Anterior cingulate cortex (tissue), 58 donors: ENCODE data around the gene NDUFS3.
"Not testable (repeated sequence)": the region's sequence is repeated elsewhere in the genome, so short reads cannot be mapped to it uniquely, and the experiment has no call there.

Experiments
- DNase-seq, 58 donors: peaks; one replicate each; lab custom pipeline; 2025; lab: John Stamatoyannopoulos, UW

The NDUFS3 gene

GRCh38 chr11:47557004-47557403 lies 21.9 kb upstream of the NDUFS3 start:
- DNase-seq, result not testable (repeated sequence)

- no peak for DNase-seq
Measured at GRCh38 chr11:47558695-47559094, 20.2 kb upstream of the NDUFS3 start.

- DNase-seq, result no peak
Measured at GRCh38 chr11:47560426-47560825, 18.4 kb upstream of the NDUFS3 start.

DNA sequence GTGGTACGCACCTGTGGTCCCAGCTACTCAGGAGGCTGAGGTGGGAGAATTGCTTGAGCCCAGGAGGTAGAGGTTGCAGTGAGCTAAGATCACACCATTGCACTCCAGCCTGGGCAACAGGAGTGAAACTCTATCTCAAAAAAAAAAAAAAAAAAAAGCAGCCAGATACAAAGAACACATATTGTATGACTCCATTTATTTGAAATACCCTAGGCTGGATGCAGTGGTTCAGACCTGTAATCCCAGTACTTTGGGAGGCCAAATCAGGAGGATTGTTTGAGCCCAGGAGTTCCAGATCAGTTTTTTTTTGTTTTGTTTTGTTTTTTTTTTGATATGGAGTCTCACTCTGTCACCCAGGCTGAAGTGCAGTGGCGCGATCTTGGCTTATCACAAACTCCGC lies 16.5 kb upstream of the NDUFS3 start:
- DNase-seq, result not testable (repeated sequence)

DNA sequence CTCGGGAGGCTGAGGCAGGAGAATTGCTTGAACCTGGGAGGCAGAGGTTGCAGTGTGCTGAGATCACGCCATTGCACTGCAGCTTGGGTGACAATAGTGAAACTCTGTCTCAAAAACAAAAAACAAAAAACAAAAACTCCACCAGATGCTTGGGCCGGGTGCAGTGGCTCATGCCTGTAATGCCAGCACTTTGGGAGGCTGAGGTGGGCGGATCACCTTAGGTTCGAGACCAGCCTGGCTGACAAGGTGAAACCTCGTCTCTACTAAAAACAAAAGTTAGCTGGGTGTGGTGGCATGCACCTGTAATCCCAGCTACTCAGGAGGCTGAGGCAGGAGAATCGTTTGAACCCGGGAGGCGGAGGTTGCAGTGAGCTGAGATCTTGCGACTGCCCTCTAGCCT lies 14.5 kb upstream of the NDUFS3 start:
- DNase-seq, result not testable (repeated sequence)

- DNase-seq, result no peak
Measured at GRCh38 chr11:47564933-47565339, 13.9 kb upstream of the NDUFS3 start.

DNA sequence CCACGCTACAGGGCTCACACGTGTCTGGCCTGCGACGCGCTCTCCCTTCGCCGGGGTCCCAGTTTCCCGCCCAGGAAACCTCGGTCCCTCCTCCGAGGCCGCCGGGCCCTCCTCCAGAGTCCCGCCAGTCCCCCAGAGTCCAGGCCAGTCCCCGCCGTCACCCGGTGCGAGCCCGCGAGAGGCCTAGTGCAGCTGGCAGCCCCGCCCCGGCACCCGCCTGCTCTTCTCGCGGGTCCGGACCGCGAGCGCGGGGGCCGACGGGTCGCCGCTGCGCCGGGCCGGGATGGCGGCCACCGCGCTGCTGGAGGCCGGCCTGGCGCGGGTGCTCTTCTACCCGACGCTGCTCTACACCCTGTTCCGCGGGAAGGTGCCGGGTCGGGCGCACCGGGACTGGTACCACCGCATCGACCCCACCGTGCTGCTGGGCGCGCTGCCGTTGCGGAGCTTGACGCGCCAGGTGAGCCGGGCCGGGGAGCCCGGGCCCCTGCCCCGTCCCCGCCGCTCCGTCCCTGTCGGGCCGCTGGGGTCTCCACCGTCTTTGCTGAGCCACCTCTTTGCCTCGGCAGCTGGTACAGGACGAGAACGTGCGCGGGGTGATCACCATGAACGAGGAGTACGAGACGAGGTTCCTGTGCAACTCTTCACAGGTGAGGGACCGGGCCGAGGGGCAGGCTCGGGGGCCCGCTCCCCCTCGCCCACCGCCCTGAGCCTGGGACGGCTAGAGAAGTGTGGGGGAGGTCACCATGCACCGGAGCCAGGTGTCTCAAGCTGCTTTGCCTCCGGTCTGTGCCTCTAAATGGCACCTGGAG lies 13.3 kb upstream of the NDUFS3 start, which contains the start of gene PTPMT1:
PTPMT1 (plus strand) TSS at position 260 of the 809 bp plus-strand sequence; CDS start at position 284, 24 bp downstream.
- peak in 28 of 58 donors; percentile 12 to 64 (median 34) for DNase-seq

DNA sequence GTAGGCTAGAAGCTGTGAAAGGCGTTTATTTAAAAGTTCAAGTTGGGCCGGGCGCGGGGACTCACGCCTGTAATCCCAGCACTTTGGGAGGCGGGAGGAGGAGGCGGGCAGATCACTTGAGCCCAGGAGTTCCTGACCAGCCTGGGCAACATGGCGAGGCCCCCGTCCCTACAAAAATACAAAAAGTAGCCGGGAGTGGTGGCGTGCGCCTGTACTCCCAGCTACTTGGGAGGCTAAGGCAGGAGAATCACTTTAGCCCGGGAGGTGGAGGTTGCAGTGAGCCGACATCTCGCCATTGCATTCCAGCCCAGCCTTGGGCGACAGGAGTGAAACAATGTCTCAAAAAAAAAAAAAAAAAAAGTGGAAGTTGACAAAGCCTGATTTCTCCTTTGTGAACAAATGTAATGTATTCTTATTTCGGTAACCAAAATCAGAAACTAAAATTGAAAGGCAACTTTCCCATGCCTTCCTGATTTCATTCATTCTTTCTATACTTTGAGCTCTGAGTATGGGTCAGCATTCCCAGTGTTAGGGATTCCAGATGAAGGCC lies 12.7 kb upstream of the NDUFS3 start:
- DNase-seq, result no peak

DNA sequence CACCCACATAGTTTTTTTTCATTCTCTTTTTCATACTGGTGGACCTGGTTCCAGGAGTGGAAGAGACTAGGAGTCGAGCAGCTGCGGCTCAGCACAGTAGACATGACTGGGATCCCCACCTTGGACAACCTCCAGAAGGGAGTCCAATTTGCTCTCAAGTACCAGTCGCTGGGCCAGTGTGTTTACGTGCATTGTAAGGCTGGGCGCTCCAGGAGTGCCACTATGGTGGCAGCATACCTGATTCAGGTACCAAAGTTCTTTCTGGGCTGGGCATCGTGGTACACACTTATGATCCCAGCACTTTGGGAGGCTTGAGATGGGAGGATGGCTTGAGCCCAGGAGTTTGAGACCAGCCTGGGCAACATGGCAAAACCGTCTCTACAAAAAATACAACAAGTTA lies 9.2 kb upstream of the NDUFS3 start:
- no peak for DNase-seq

GRCh38 chr11:47570651-47571356 lies 8.1 kb upstream of the NDUFS3 start:
- DNase-seq, result no peak

DNA sequence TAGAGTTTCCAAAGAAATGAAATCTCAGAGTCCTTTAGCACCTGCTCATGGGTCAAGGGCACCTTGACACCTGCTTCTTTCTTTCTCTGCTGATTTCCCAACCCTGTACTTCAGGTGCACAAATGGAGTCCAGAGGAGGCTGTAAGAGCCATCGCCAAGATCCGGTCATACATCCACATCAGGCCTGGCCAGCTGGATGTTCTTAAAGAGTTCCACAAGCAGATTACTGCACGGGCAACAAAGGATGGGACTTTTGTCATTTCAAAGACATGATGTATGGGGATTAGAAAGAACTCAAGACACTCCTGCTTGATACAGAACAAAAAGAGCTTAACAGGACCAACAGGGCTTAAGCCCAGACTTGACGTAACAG lies 7.5 kb upstream of the NDUFS3 start:
- DNase-seq, result no peak

DNA sequence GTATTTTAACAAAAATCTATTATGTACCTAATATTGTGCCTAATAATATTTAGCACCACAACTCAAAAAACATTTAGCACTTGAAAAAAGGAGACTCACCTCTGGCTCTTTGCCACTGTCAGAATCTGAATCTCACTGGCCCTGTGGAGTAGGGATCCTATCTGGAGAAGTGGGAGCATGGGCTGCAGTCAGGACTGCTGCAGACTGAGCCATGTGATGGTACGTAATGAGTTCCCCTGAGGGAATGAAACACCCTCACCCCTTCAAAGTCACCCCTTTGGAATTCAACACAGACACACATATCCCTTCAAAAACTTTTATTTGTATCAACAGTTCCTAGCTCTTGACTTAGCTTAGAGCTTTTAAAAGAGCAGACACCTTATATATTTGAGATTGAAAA lies 7.0 kb upstream of the NDUFS3 start:
- no peak for DNase-seq

DNA sequence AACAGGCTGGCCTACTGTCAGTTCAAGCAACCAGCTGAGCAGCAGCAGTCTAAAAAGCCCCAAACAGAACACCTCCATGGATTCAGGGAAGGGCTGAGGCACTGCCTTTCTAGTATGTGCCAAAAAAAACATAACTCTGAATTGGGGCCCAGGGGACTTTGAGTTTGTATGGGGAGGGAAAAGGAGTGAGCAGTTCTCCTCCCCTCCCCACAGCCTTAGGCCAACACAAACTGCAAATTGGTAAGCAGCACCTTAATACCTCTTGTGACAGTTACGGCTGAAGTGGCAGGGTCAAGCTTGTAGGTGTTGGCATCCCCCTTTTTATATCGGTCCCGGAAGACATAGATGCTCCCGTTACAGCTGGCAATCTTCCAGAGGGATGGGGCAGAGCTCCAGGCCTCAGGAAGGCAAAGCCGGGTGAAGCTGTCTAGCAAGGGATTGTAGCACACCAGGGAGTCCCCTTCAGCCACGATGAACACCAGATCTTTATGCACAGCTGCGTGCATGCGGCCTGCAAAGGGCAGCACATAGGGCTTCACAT lies 6.1 kb upstream of the NDUFS3 start:
- peak in 3 of 58 donors; percentile 45 to 55 (median 47) for DNase-seq

DNA sequence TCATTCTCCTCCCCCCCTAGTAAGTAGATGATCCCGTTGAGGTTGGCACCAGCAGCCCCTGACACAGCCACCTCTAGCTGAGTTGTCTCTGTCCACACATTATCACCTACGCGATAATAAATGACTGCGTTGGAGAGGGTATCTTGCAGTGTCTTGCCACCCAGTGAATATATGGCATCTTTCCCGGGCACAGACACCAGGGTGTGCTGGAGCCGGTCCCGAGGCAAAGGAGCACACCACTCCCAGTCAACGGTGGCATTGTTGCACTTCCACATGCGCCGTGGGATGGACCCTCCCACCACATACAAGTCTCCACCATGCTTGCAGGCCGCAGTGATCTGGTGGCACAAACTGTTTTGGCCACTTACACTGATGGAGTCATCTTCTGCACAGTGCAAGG lies 5.6 kb upstream of the NDUFS3 start:
- DNase-seq, result peak in 22 of 58 donors; percentile 21 to 73 (median 47)

GRCh38 chr11:47577460-47578041 lies 1.3 kb upstream of the NDUFS3 start:
- DNase-seq, result peak in 2 of 58 donors; percentile 13 to 25

- DNase-seq, result no peak
Measured at GRCh38 chr11:47583844-47584243, 5.0 kb downstream of the NDUFS3 start.

GRCh38 chr11:47586098-47586855 lies 7.4 kb downstream of the NDUFS3 start, which contains the start of gene FAM180B:
TSS of gene FAM180B (plus strand) at chr11:47586678. CDS start at chr11:47586769, 91 bp downstream.
- DNase-seq, result peak in 1 of 58 donors; percentile 33

DNA sequence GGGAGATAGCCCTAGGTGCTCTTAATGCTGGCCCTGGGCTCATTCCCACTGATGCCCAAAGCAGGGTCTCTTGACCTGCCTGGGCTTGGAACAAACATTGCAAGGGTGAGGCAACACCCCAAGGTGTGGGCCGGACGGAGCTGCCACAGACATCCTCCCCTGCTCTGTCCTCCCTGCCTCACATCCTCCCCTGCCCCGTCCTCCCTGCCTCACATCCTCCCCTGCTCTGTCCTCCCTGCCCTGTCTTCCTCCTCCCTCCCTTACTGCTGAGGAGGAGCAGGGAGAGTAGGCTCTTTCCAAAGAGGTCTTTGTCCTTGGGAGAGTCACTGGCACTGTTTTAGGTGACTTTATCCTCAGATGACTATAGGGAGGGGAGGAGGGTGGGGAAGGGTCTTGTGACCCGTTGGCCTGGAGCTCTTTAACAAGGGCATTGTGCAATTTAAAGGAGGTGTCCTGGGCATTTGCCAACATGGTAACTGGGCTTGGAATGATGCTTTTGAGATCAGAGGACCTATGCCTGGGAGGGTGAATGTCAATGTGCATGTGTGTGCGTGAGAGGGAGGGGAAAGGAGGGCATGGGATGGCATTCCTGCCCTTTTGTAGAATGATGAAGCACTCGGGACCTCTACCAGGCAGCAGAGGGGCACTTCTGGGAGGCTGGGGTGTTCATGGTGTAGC lies 8.3 kb downstream of the NDUFS3 start:
- peak in 1 of 58 donors; percentile 51 for DNase-seq

- DNase-seq, result peak in 19 of 58 donors; percentile 23 to 55 (median 38)
Measured at GRCh38 chr11:47587723-47588326, 9.0 kb downstream of the NDUFS3 start.
